H1 (cell line): ENCODE data around the gene RNFT2. TPM values are rescaled to one million over a fixed set of nuclear protein-coding genes. Genes with fewer than 3 reads are reported as not detected.

ENCODE experiments used
- CTCF ChIA-PET: fragments of 300-600 bp; sonication (Branson Sonifier 250); formaldehyde crosslinking; loops from one replicate; lab custom pipeline; 2021; ENCODE audit not compliant: partially characterized antibody; lab: Charles Lee
- POLR2A ChIA-PET: fragments of 300-600 bp; sonication (Branson Sonifier 250); formaldehyde crosslinking; loops from one replicate; lab custom pipeline; 2021; ENCODE audit warnings: inconsistent platforms; ENCODE audit not compliant: partially characterized antibody; lab: Charles Lee
- DNase-seq, 2 experiments: peaks; one replicate each; pipeline versions ENCODE4 v3.0.0 to v3.0.0-alpha.2; 2010 to 2022; ENCODE audit warnings: low spot score in 2 of 2, low read depth in 1 of 2, mixed read lengths in 1 of 2
- FAIRE-seq: peaks from 2 replicates; lab custom pipeline; 2011; peaks lifted over from hg19 to GRCh38; lab: Jason Lieb, UNC
- H2AFZ ChIP-seq: 2 replicates; pipeline ENCODE4 v1.8.1; 2012; ENCODE audit warnings: low read length, inconsistent platforms
- H2AK5ac ChIP-seq: 2 replicates; pipeline ENCODE4 v1.6.1; 2013; ENCODE audit warnings: low read depth, low read length
- H2BK120ac ChIP-seq: replicated peaks from 2 replicates; pipeline ENCODE3; 2013; ENCODE audit warnings: low read depth, low read length, inconsistent platforms
- H2BK12ac ChIP-seq: 2 replicates; pipeline ENCODE4 v1.6.1; 2013; ENCODE audit warnings: low read depth, low read length
- H2BK15ac ChIP-seq: 2 replicates; pipeline ENCODE4 v1.6.1; 2013; ENCODE audit warnings: low read length
- H2BK20ac ChIP-seq: 2 replicates; pipeline ENCODE4 v1.6.1; 2013; ENCODE audit warnings: low read length
- H2BK5ac ChIP-seq: 2 replicates; pipeline ENCODE4 v1.6.1; 2013; ENCODE audit warnings: low read depth, low read length
- H3K14ac ChIP-seq: 2 replicates; pipeline ENCODE4 v1.6.1; 2013; ENCODE audit warnings: inconsistent platforms; ENCODE audit not compliant: insufficient read length
- H3K18ac ChIP-seq: 2 replicates; pipeline ENCODE4 v1.6.1; 2013; ENCODE audit warnings: low read length; ENCODE audit errors: extremely low read depth
- H3K23ac ChIP-seq: 2 replicates; pipeline ENCODE4 v1.6.1; 2013; ENCODE audit warnings: inconsistent platforms; ENCODE audit not compliant: insufficient read length
- H3K23me2 ChIP-seq: 2 replicates; pipeline ENCODE4 v1.6.1; 2013; ENCODE audit warnings: low read depth, low read length
- H3K27ac ChIP-seq: 2 replicates; pipeline ENCODE4 v1.6.1; 2011; ENCODE audit warnings: low read depth, low read length, inconsistent platforms
- H3K27me3 ChIP-seq, 4 experiments: replicated peaks in 1 of 4; 1 replicate in 1 of 4; 2 replicates in 3 of 4; pipeline versions ENCODE4 v1.6.1 to v1.8.1; 2011 to 2013; ENCODE audit warnings: low read length in 3 of 4, mild to moderate bottlenecking in 3 of 4, inconsistent platforms in 2 of 4, mixed read lengths in 2 of 4, moderate library complexity in 1 of 4; ENCODE audit not compliant: control insufficient read depth in 3 of 4, insufficient read depth in 3 of 4; ENCODE audit errors: extremely low read depth in 1 of 4
- H3K36me3 ChIP-seq, 4 experiments: 2 replicates each; pipeline versions ENCODE4 v1.6.1 to v1.8.1; 2011 to 2013; ENCODE audit warnings: mild to moderate bottlenecking in 4 of 4, low read length in 3 of 4, moderate library complexity in 2 of 4, control low read depth in 1 of 4, inconsistent platforms in 1 of 4; ENCODE audit not compliant: insufficient read depth in 4 of 4, control insufficient read depth in 2 of 4
- H3K4ac ChIP-seq: replicated peaks from 2 replicates; pipeline ENCODE3; 2013; ENCODE audit warnings: low read length, low read depth, mixed read lengths, inconsistent platforms; ENCODE audit not compliant: insufficient read length
- H3K4me1 ChIP-seq, 4 experiments: replicated peaks in 1 of 4; 1 replicate in 1 of 4; 2 replicates in 3 of 4; pipeline versions ENCODE4 v1.6.1 to v1.8.1; 2011 to 2013; ENCODE audit warnings: low read length in 3 of 4, inconsistent platforms in 2 of 4, mixed read lengths in 1 of 4; ENCODE audit not compliant: insufficient read depth in 4 of 4, control insufficient read depth in 3 of 4
- H3K4me2 ChIP-seq, 2 experiments: 2 replicates each; pipeline versions ENCODE4 v1.6.1 to v1.8.1; 2011 to 2013; ENCODE audit warnings: low read depth in 2 of 2, low read length in 2 of 2, control low read depth in 1 of 2, inconsistent platforms in 1 of 2, mild to moderate bottlenecking in 1 of 2; ENCODE audit not compliant: insufficient read depth in 1 of 2
- H3K4me3 ChIP-seq, 4 experiments: fragments of 200-600, 300-600 bp in 1 of 4; sonication (generic), shearing (Covaris generic), sonication (Bioruptor Twin) in 1 of 4; 2 replicates each; pipeline versions ENCODE4 v1.5.1 to v1.8.1; 2011 to 2016; ENCODE audit warnings: low read length in 4 of 4, low read depth in 3 of 4, control low read depth in 2 of 4, inconsistent platforms in 2 of 4, mild to moderate bottlenecking in 2 of 4, mixed read lengths in 1 of 4, moderate library complexity in 1 of 4; ENCODE audit not compliant: insufficient read depth in 2 of 4; ENCODE audit errors: extremely low read depth in 1 of 4
- H3K56ac ChIP-seq: replicated peaks from 2 replicates; pipeline ENCODE3; 2013; ENCODE audit warnings: low read depth, mild to moderate bottlenecking, mixed read lengths, low read length, inconsistent platforms; ENCODE audit not compliant: insufficient read length
- H3K79me1 ChIP-seq: 2 replicates; pipeline ENCODE4 v1.6.1; 2013; ENCODE audit warnings: low read depth, low read length, control low read depth
- H3K79me2 ChIP-seq, 2 experiments: 2 replicates each; pipeline versions ENCODE4 v1.6.1 to v1.8.1; 2012 to 2013; ENCODE audit warnings: low read length in 2 of 2, mild to moderate bottlenecking in 2 of 2, inconsistent platforms in 1 of 2; ENCODE audit not compliant: insufficient read depth in 2 of 2, control insufficient read depth in 1 of 2
- H3K9ac ChIP-seq, 4 experiments: replicated peaks in 1 of 4; 1 replicate in 1 of 4; 2 replicates in 3 of 4; pipeline versions ENCODE4 v1.6.1 to v1.8.1; 2011 to 2013; ENCODE audit warnings: low read depth in 3 of 4, low read length in 3 of 4, control low read depth in 2 of 4, mild to moderate bottlenecking in 2 of 4, moderate library complexity in 2 of 4, inconsistent platforms in 1 of 4; ENCODE audit errors: extremely low read depth in 1 of 4
- H3K9me3 ChIP-seq, 2 experiments: 2 replicates each; pipeline versions ENCODE4 v1.6.1 to v1.8.1; 2012 to 2013; ENCODE audit warnings: mild to moderate bottlenecking in 2 of 2, moderate library complexity in 2 of 2, control low read depth in 1 of 2, inconsistent platforms in 1 of 2, low read depth in 1 of 2, low read length in 1 of 2, mixed read lengths in 1 of 2; ENCODE audit not compliant: insufficient read depth in 2 of 2
- H4K20me1 ChIP-seq, 2 experiments: replicated peaks in 1 of 2; 2 replicates each; pipeline versions ENCODE3 to v1.8.1; 2011 to 2013; ENCODE audit warnings: inconsistent platforms in 2 of 2, low read length in 2 of 2, mild to moderate bottlenecking in 1 of 2; ENCODE audit not compliant: insufficient read depth in 2 of 2, control insufficient read depth in 1 of 2
- H4K5ac ChIP-seq: 2 replicates; pipeline ENCODE4 v1.6.1; 2013; ENCODE audit warnings: low read length, low read depth, mixed read lengths, inconsistent platforms; ENCODE audit not compliant: insufficient read length
- H4K8ac ChIP-seq: 2 replicates; pipeline ENCODE4 v1.8.0; 2013; ENCODE audit warnings: mild to moderate bottlenecking, moderate library complexity, low read length, inconsistent platforms; ENCODE audit not compliant: insufficient read depth; ENCODE audit errors: extremely low read depth
- H4K91ac ChIP-seq: replicated peaks from 2 replicates; pipeline ENCODE3; 2013; ENCODE audit warnings: low read length, mixed read lengths, inconsistent platforms; ENCODE audit not compliant: insufficient read length
- POLR2AphosphoS5 ChIP-seq: IDR thresholded peaks from 2 replicates; pipeline ENCODE4 v1.6.1; 2011; ENCODE audit warnings: low read depth, low read length
- SIN3A ChIP-seq, 2 experiments: IDR thresholded peaks in 1 of 2; conservative IDR thresholded peaks in 1 of 2; 2 replicates each; pipeline ENCODE4 v1.6.1; 2011 to 2012; ENCODE audit warnings: low read length in 2 of 2, improper control_type of control experiment in 1 of 2, low read depth in 1 of 2, mild to moderate bottlenecking in 1 of 2
- WGBS, 2 experiments: shearing (Covaris generic) in 1 of 2; methylation state at CpG; one replicate each; pipeline versions ENCODE4 v1.1.6 to v1.1.7; 2013 to 2015; ENCODE audit warnings: low lambda C conversion rate in 2 of 2, mixed read lengths in 2 of 2, inconsistent platforms in 1 of 2, low coverage in 1 of 2, missing lambda C conversion rate in 1 of 2; ENCODE audit not compliant: insufficient replicate concordance in 2 of 2, insufficient coverage in 1 of 2, insufficient read length in 1 of 2; ENCODE audit errors: extremely low coverage in 1 of 2, missing lambda C conversion rate in 1 of 2; 5-methylcytosine and 5-hydroxymethylcytosine counted together
- polyA plus RNA-seq, 7 experiments: library from polyadenylated mRNA; depleted of rRNA in 3 of 7; stranded (reverse) in 5 of 7; unstranded in 2 of 7; fragments of >200 nt in 5 of 7; fragments of 200-250 nt in 2 of 7; gene quantifications; 1 replicate in 5 of 7; 2 replicates in 1 of 7; 4 replicates in 1 of 7; pipeline versions ENCODE4 v1.2.1 to v1.2.3, GENCODE V29; 2011 to 2013; ENCODE audit warnings: missing spikeins in 2 of 7, mixed read lengths in 2 of 7
- total RNA-seq: library from RNA; stranded (reverse); fragmentation: NEBNext Ultra II Directional; extraction: Animal tissue kit (Norgen Biotek cat#: 25700); gene quantifications from 2 replicates; pipeline ENCODE4 v1.2.1, GENCODE V29; 2021

Gene RNFT2
- total and polyA plus RNA-seq, 2 of the 8 experiments (the other 6 are each of a cell fraction or from before 2014, with no cell fraction given) = 14.2 to 33.1 TPM

- no peaks in the 10 kb centered on the region for H3K79me2 ChIP-seq
- H2AK5ac ChIP-seq = no peak overlapping the region
- H3K9me3 ChIP-seq = no peaks in the 10 kb centered on the region
- H2BK12ac ChIP-seq = no peak overlapping the region
- H3K4ac ChIP-seq = no peak overlapping the region
- 92% methylated on average over 6 of the region's 6 CpGs; no CpG with 5 or more reads in 1 of the 2 experiments for WGBS, 2 experiments
- H4K5ac ChIP-seq = no peak overlapping the region
- no peak overlapping the region for H3K4me3 ChIP-seq
- peaks cover 0 to 2% of the 10 kb centered on the region in 2 experiments for H4K20me1 ChIP-seq
- no peaks in the 10 kb centered on the region for H3K27me3 ChIP-seq
- no peak overlapping the region for H4K8ac ChIP-seq
- H3K14ac ChIP-seq = no peak overlapping the region
- H2BK5ac ChIP-seq = no peak overlapping the region
- H4K91ac ChIP-seq = no peak overlapping the region
- H2AFZ ChIP-seq = no peak overlapping the region
- peaks cover 0 to 3% (median 0%) of the 10 kb centered on the region in 4 experiments; a peak in 1 of 7 replicates for H3K4me1 ChIP-seq
- H3K79me1 ChIP-seq = no peaks in the 10 kb centered on the region
- no peak overlapping the region for H2BK15ac ChIP-seq
- no peak overlapping the region for H2BK20ac ChIP-seq
- no peak overlapping the region for H3K56ac ChIP-seq
- ChIA-PET CTCF (interaction anchor here (1.0 to 2.2 kb wide), 2 partner anchors 9 to 31 kb away, joined by 3 to 7 read pairs; no protein-coding TSS in a partner anchor), POLR2A (interaction anchor here (0.8 kb wide), 1 partner anchor 26 kb away, joined by 3 read pairs; no protein-coding TSS in a partner anchor)
- no peak overlapping the region for H3K18ac ChIP-seq
- no peak overlapping the region for H3K4me2 ChIP-seq
- H2BK120ac ChIP-seq = no peak overlapping the region
- H3K27ac ChIP-seq = no peak overlapping the region
- peaks cover 0 to 3% (median 0%) of the 10 kb centered on the region in 4 experiments; a peak in 3 of 8 replicates for H3K36me3 ChIP-seq
- H3K23ac ChIP-seq = no peak overlapping the region
- DNase-seq (no peak), FAIRE-seq (no peak)
- no peak overlapping the region for H3K9ac ChIP-seq
- H3K23me2 ChIP-seq = no peaks in the 10 kb centered on the region
- TF ChIP-seq SIN3A (conservative IDR thresholded peaks at IDR 0.05 in 1 of 2, IDR thresholded peaks at IDR 0.05 in 1 of 2; ENCODE audit: low read depth in 1 of 2, low read length in 2 of 2) (no peak), POLR2AphosphoS5 (no peak)
These were observed 94.2 kb downstream of the RNFT2 start for GRCh38 chr12:116832353-116832752.
